CD8-positive, alpha-beta memory T cell (primary cell): ENCODE results near the gene SPTBN5. TPM values are rescaled to one million over a fixed set of nuclear protein-coding genes. Genes with fewer than 3 reads are reported as not detected.

ENCODE experiments used
- CTCF ChIA-PET: fragments of 350-600 bp; sonication (Branson Sonifier 250); formaldehyde crosslinking; loops from one replicate; lab custom pipeline; 2021; ENCODE audit warnings: antibody characterized with exemption; lab: Charles Lee
- POLR2A ChIA-PET: fragments of 350-600 bp; sonication (Branson Sonifier 250); formaldehyde crosslinking; loops from one replicate; lab custom pipeline; 2021; ENCODE audit warnings: antibody characterized with exemption; lab: Charles Lee
- DNase-seq, 5 donors: peaks; one replicate each; pipeline versions ENCODE4 v3.0.0 to v3.0.0-alpha.2; 2020 to 2022; ENCODE audit warnings: mixed read lengths in 1 of 5
- H3K27ac ChIP-seq: one replicate; pipeline ENCODE4 v1.7.0; 2013; ENCODE audit warnings: low read depth, mild to moderate bottlenecking, low read length, moderate library complexity
- H3K27me3 ChIP-seq: 2 replicates; pipeline ENCODE4 v1.7.0; 2013; ENCODE audit warnings: low read length, mild to moderate bottlenecking; ENCODE audit not compliant: insufficient read depth, poor library complexity, severe bottlenecking
- H3K36me3 ChIP-seq: 2 replicates; pipeline ENCODE4 v1.7.0; 2013; ENCODE audit warnings: mild to moderate bottlenecking, low read length, moderate library complexity; ENCODE audit not compliant: insufficient read depth
- H3K4me1 ChIP-seq: 2 replicates; pipeline ENCODE4 v1.7.0; 2013; ENCODE audit warnings: mild to moderate bottlenecking, low read length, moderate library complexity; ENCODE audit not compliant: insufficient read depth
- H3K4me3 ChIP-seq: 2 replicates; pipeline ENCODE4 v1.7.0; 2013; ENCODE audit warnings: mild to moderate bottlenecking, low read length
- H3K9me3 ChIP-seq: 2 replicates; pipeline ENCODE4 v1.7.0; 2013; ENCODE audit warnings: mild to moderate bottlenecking, low read length
- H3K27ac Mint-ChIP-seq, 8 donors: one replicate each; pipeline ENCODE4 v1.8.0; 2020 to 2021; ENCODE audit warnings: mixed read lengths in 8 of 8, mild to moderate bottlenecking in 6 of 8, inconsistent platforms in 3 of 8, moderate library complexity in 3 of 8
- H3K27me3 Mint-ChIP-seq, 2 donors: one replicate each; pipeline ENCODE4 v1.8.0; 2020 to 2021; ENCODE audit warnings: mixed read lengths in 2 of 2, mild to moderate bottlenecking in 1 of 2, moderate library complexity in 1 of 2
- H3K36me3 Mint-ChIP-seq, 3 donors: one replicate each; pipeline ENCODE4 v1.8.0; 2020 to 2021; ENCODE audit warnings: mixed read lengths in 3 of 3, inconsistent platforms in 1 of 3, mild to moderate bottlenecking in 1 of 3
- H3K4me1 Mint-ChIP-seq, 3 donors: one replicate each; pipeline ENCODE4 v1.8.0; 2020 to 2021; ENCODE audit warnings: mixed read lengths in 3 of 3, inconsistent platforms in 1 of 3, mild to moderate bottlenecking in 1 of 3
- H3K4me3 Mint-ChIP-seq, 7 donors: one replicate each; pipeline ENCODE4 v1.8.0; 2020 to 2021; ENCODE audit warnings: mixed read lengths in 7 of 7, mild to moderate bottlenecking in 6 of 7, moderate library complexity in 4 of 7, inconsistent platforms in 2 of 7
- H3K9me3 Mint-ChIP-seq, 5 donors: one replicate each; pipeline ENCODE4 v1.8.0; 2020 to 2022; ENCODE audit warnings: mixed read lengths in 5 of 5, mild to moderate bottlenecking in 3 of 5, moderate library complexity in 2 of 5, inconsistent platforms in 1 of 5
- polyA plus RNA-seq: library from polyadenylated mRNA; unstranded; fragments of 300-500 nt; fragmentation: Illumina TruSeq; gene quantifications from one replicate; pipeline ENCODE4 v1.2.3, GENCODE V29; 2021
- total RNA-seq, 2 experiments: library from RNA; stranded (reverse); gene quantifications; one replicate each; pipeline ENCODE4 v1.2.3, GENCODE V29; 2021

SPTBN5 gene
- total and polyA plus RNA-seq, 3 experiments from 2014 or later = 0.31 to 0.39 TPM; not detected in 1

GRCh38 chr15:41824062-41824745 lies 69.6 kb downstream of the SPTBN5 start:
- ChIA-PET CTCF (interaction anchor here (1.5 to 3.0 kb wide), 2 partner anchors 12 to 51 kb away, joined by 9 to 11 read pairs; partner anchors contain the start of gene MAPKBP1), POLR2A (no interaction called here)

GRCh38 chr15:41823502-41823901 lies 70.4 kb downstream of the SPTBN5 start:
- Mint-ChIP-seq H3K27ac (no peak overlapping the region), H3K36me3 (peaks cover 0 to 61% (median 0%) of the 10 kb centered on the region in 3 donors), H3K4me1 (peaks cover 3 to 9% (median 7%) of the 10 kb centered on the region in 3 donors), H3K4me3 (no peak overlapping the region), H3K27me3 (no peaks in the 10 kb centered on the region), H3K9me3 (no peaks in the 10 kb centered on the region)
- H3K27ac ChIP-seq = no peak overlapping the region
- ChIA-PET CTCF (interaction anchor here (0.8 to 3.0 kb wide), 3 partner anchors 12 to 81 kb away, joined by 4 to 11 read pairs (median 9); partner anchors contain the start of gene MAPKBP1), POLR2A (no interaction called here)
- H3K4me3 ChIP-seq = no peak overlapping the region
- peaks cover under 1% of the 10 kb centered on the region for H3K4me1 ChIP-seq
- peaks cover 3% of the 10 kb centered on the region for H3K36me3 ChIP-seq
- H3K9me3 ChIP-seq = no peaks in the 10 kb centered on the region
- DNase-seq = no peak
- H3K27me3 ChIP-seq = no peaks in the 10 kb centered on the region

More at GRCh38 chr15:41824062-41824745, 69.6 kb downstream of the SPTBN5 start:
- no peak overlapping the region for H3K27ac ChIP-seq
- H3K4me1 ChIP-seq = peaks cover 8% of the 10 kb centered on the region
- no peak overlapping the region for H3K4me3 Mint-ChIP-seq
- peak overlapping the region in 3 of 8 donors; percentile 23 to 60 (median 50) for H3K27ac Mint-ChIP-seq
- H3K4me1 Mint-ChIP-seq = peaks cover 10 to 16% (median 13%) of the 10 kb centered on the region in 3 donors
- H3K9me3 Mint-ChIP-seq = no peaks in the 10 kb centered on the region
- peaks cover 0 to 56% (median 0%) of the 10 kb centered on the region in 3 donors for H3K36me3 Mint-ChIP-seq
- no peaks in the 10 kb centered on the region for H3K27me3 ChIP-seq
- no peaks in the 10 kb centered on the region for H3K9me3 ChIP-seq
- no peak overlapping the region for H3K4me3 ChIP-seq
- H3K36me3 ChIP-seq = peaks cover 3% of the 10 kb centered on the region
- H3K27me3 Mint-ChIP-seq = no peaks in the 10 kb centered on the region
- DNase-seq = no peak

GRCh38 chr15:41822957-41823356 lies 70.9 kb downstream of the SPTBN5 start:
- Histone ChIP-seq H3K27me3 (no peaks in the 10 kb centered on the region), H3K27ac (no peak overlapping the region), H3K36me3 (peaks cover 9% of the 10 kb centered on the region), H3K4me1 (no peaks in the 10 kb centered on the region), H3K9me3 (no peaks in the 10 kb centered on the region), H3K4me3 (no peak overlapping the region)
- Mint-ChIP-seq H3K9me3 (no peaks in the 10 kb centered on the region), H3K4me1 (peaks cover 0 to 8% (median 6%) of the 10 kb centered on the region in 3 donors), H3K27me3 (no peaks in the 10 kb centered on the region), H3K36me3 (peaks cover 0 to 64% (median 0%) of the 10 kb centered on the region in 3 donors), H3K27ac (no peak overlapping the region), H3K4me3 (no peak overlapping the region)
- ChIA-PET CTCF (interaction anchor here (0.8 to 3.0 kb wide), 3 partner anchors 11 to 82 kb away, joined by 4 to 11 read pairs (median 9); partner anchors contain the start of gene MAPKBP1), POLR2A (no interaction called here)
- DNase-seq = no peak

GRCh38 chr15:41822471-41822870 lies 71.4 kb downstream of the SPTBN5 start:
- CTCF ChIA-PET = interaction anchor here (3.0 kb wide), 1 partner anchor 49 kb away, joined by 11 read pairs; the partner anchor contains the start of gene MAPKBP1
- POLR2A ChIA-PET = no interaction called here

GRCh38 chr15:41821831-41822230 lies 72.0 kb downstream of the SPTBN5 start:
- no peak overlapping the region for H3K27ac ChIP-seq
- POLR2A ChIA-PET = no interaction called here

More at GRCh38 chr15:41822471-41822870, 71.4 kb downstream of the SPTBN5 start:
- Mint-ChIP-seq H3K4me1 (peaks cover 0 to 5% (median 4%) of the 10 kb centered on the region in 3 donors), H3K4me3 (no peak overlapping the region), H3K9me3 (no peaks in the 10 kb centered on the region), H3K36me3 (peaks cover 0 to 65% (median 0%) of the 10 kb centered on the region in 3 donors), H3K27ac (no peak overlapping the region), H3K27me3 (no peaks in the 10 kb centered on the region)
- Histone ChIP-seq H3K4me3 (no peak overlapping the region), H3K27ac (no peak overlapping the region), H3K27me3 (no peaks in the 10 kb centered on the region), H3K36me3 (peaks cover 9% of the 10 kb centered on the region), H3K4me1 (no peaks in the 10 kb centered on the region), H3K9me3 (no peaks in the 10 kb centered on the region)
- no peak for DNase-seq

GRCh38 chr15:41820791-41821423 lies 72.9 kb downstream of the SPTBN5 start:
- ChIA-PET CTCF (interaction anchor here (1.4 to 1.8 kb wide), 3 partner anchors 9 to 47 kb away, joined by 3 to 7 read pairs (median 4); partner anchors contain the start of gene MAPKBP1), POLR2A (interaction anchor here (0.9 kb wide), 1 partner anchor 48 kb away, joined by 3 read pairs; no protein-coding TSS in a partner anchor)
- H3K36me3 Mint-ChIP-seq = peaks cover 0 to 81% (median 4%) of the 10 kb centered on the region in 3 donors
- H3K27ac Mint-ChIP-seq = peak overlapping the region in 3 of 8 donors; percentile 52 to 92 (median 82)
- no peaks in the 10 kb centered on the region for H3K4me1 Mint-ChIP-seq
- H3K4me3 Mint-ChIP-seq = no peak overlapping the region
- H3K9me3 ChIP-seq = no peaks in the 10 kb centered on the region
- no peak for DNase-seq
- no peaks in the 10 kb centered on the region for H3K9me3 Mint-ChIP-seq
- no peak overlapping the region for H3K27ac ChIP-seq
- no peaks in the 10 kb centered on the region for H3K27me3 ChIP-seq
- H3K4me3 ChIP-seq = no peak overlapping the region
- H3K27me3 Mint-ChIP-seq = no peaks in the 10 kb centered on the region
- peaks cover 9% of the 10 kb centered on the region for H3K36me3 ChIP-seq
- no peaks in the 10 kb centered on the region for H3K4me1 ChIP-seq

More at GRCh38 chr15:41821831-41822230, 72.0 kb downstream of the SPTBN5 start:
- Histone ChIP-seq H3K4me1 (no peaks in the 10 kb centered on the region), H3K27me3 (no peaks in the 10 kb centered on the region), H3K36me3 (peaks cover 9% of the 10 kb centered on the region), H3K9me3 (no peaks in the 10 kb centered on the region), H3K4me3 (no peak overlapping the region)
- DNase-seq = no peak
- Mint-ChIP-seq H3K9me3 (no peaks in the 10 kb centered on the region), H3K27me3 (no peaks in the 10 kb centered on the region), H3K36me3 (peaks cover 0 to 72% (median 0%) of the 10 kb centered on the region in 3 donors), H3K27ac (peak overlapping the region in 1 of 8 donors; percentile 92), H3K4me3 (no peak overlapping the region), H3K4me1 (peaks cover 0 to 4% (median 3%) of the 10 kb centered on the region in 3 donors)
- CTCF ChIA-PET = interaction anchor here (1.4 to 1.8 kb wide), 2 partner anchors 10 to 48 kb away, joined by 4 to 7 read pairs; partner anchors contain the start of gene MAPKBP1

- H3K36me3 ChIP-seq = peaks cover 9% of the 10 kb centered on the region
- H3K36me3 Mint-ChIP-seq = peaks cover 0 to 88% (median 8%) of the 10 kb centered on the region in 3 donors
- ChIA-PET POLR2A (no interaction called here), CTCF (interaction anchor here (1.4 kb wide), 1 partner anchor 26 kb away, joined by 3 read pairs; no protein-coding TSS in a partner anchor)
- H3K4me1 ChIP-seq = no peaks in the 10 kb centered on the region
- no peak overlapping the region for H3K4me3 Mint-ChIP-seq
- no peak overlapping the region for H3K27ac ChIP-seq
- H3K27me3 ChIP-seq = no peaks in the 10 kb centered on the region
- peak in 1 of 5 donors; percentile 20 for DNase-seq
- no peaks in the 10 kb centered on the region for H3K27me3 Mint-ChIP-seq
- H3K9me3 Mint-ChIP-seq = no peaks in the 10 kb centered on the region
- peak overlapping the region in 3 of 8 donors; percentile 19 to 87 (median 40) for H3K27ac Mint-ChIP-seq
- no peaks in the 10 kb centered on the region for H3K4me1 Mint-ChIP-seq
- no peak overlapping the region for H3K4me3 ChIP-seq
- no peaks in the 10 kb centered on the region for H3K9me3 ChIP-seq
Observed at GRCh38 chr15:41819455-41820050, 74.3 kb downstream of the SPTBN5 start.
